HG03025 (cell line): Measurements from ENCODE around the gene DENND4A.
"Not testable (repeated sequence)": the region's sequence is repeated elsewhere in the genome, so short reads cannot be mapped to it uniquely, and the experiment has no call there.

Experiments used
- ATAC-seq: cut with Tn5 transposase; IDR thresholded peaks from one replicate; pipeline ENCODE4 v1.9.1; 2021; ENCODE audit warnings: mild to moderate bottlenecking, moderate library complexity; ENCODE audit not compliant: unreplicated experiment, low FRiP score

Gene DENND4A

GRCh38 chr15:65762399-65762798 lies 29.7 kb downstream of the DENND4A start:
- ATAC-seq, result no peak

GRCh38 chr15:65761210-65761926 lies 30.7 kb downstream of the DENND4A start:
- ATAC-seq, result no peak

GRCh38 chr15:65759441-65759840 lies 32.7 kb downstream of the DENND4A start:
- ATAC-seq, result no peak

GRCh38 chr15:65758242-65758641 lies 33.9 kb downstream of the DENND4A start:
- ATAC-seq, result no peak

GRCh38 chr15:65757256-65757655 lies 34.8 kb downstream of the DENND4A start:
- ATAC-seq, result no peak

- ATAC-seq, result no peak
These were observed 39.9 kb downstream of the DENND4A start for GRCh38 chr15:65752151-65752700.

GRCh38 chr15:65751431-65751830 lies 40.7 kb downstream of the DENND4A start:
- ATAC-seq, result no peak

- no peak for ATAC-seq
These were observed 44.8 kb downstream of the DENND4A start for GRCh38 chr15:65747265-65747664.

- no peak for ATAC-seq
These were observed 48.3 kb downstream of the DENND4A start for GRCh38 chr15:65743637-65744252.

GRCh38 chr15:65740148-65740547 lies 51.9 kb downstream of the DENND4A start:
- ATAC-seq, result no peak

GRCh38 chr15:65738649-65739048 lies 53.4 kb downstream of the DENND4A start:
- no peak for ATAC-seq

- ATAC-seq, result not testable (repeated sequence)
These were observed 58.5 kb downstream of the DENND4A start for GRCh38 chr15:65733599-65733998.

GRCh38 chr15:65732698-65733097 lies 59.4 kb downstream of the DENND4A start:
- no peak for ATAC-seq

GRCh38 chr15:65731926-65732325 lies 60.2 kb downstream of the DENND4A start:
- ATAC-seq, result no peak

- ATAC-seq, result no peak
These were observed 61.4 kb downstream of the DENND4A start for GRCh38 chr15:65730549-65731172.

- no peak for ATAC-seq
These were observed 67.5 kb downstream of the DENND4A start for GRCh38 chr15:65724464-65725215.

- ATAC-seq, result no peak
These were observed 68.2 kb downstream of the DENND4A start for GRCh38 chr15:65723876-65724275.

GRCh38 chr15:65722191-65722590 lies 69.9 kb downstream of the DENND4A start:
- no peak for ATAC-seq

GRCh38 chr15:65712415-65712814 lies 79.7 kb downstream of the DENND4A start:
- ATAC-seq, result no peak

GRCh38 chr15:65695081-65695480 lies 97.0 kb downstream of the DENND4A start:
- ATAC-seq, result no peak

- ATAC-seq, result no peak
These were observed 101.3 kb downstream of the DENND4A start for GRCh38 chr15:65690778-65691177.
